Activated naive CD8-positive, alpha-beta T cell treated with anti-CD3 and anti-CD28 coated beads, Interleukin-2, amount 50 U/mL, for 16 hours (primary cell): ENCODE data around the gene OR2W3.

Experiments
- DNase-seq: peaks from one replicate; pipeline ENCODE4 v3.0.0-alpha.2; 2020; ENCODE audit warnings: low read depth, low spot score

The OR2W3 gene

DNA sequence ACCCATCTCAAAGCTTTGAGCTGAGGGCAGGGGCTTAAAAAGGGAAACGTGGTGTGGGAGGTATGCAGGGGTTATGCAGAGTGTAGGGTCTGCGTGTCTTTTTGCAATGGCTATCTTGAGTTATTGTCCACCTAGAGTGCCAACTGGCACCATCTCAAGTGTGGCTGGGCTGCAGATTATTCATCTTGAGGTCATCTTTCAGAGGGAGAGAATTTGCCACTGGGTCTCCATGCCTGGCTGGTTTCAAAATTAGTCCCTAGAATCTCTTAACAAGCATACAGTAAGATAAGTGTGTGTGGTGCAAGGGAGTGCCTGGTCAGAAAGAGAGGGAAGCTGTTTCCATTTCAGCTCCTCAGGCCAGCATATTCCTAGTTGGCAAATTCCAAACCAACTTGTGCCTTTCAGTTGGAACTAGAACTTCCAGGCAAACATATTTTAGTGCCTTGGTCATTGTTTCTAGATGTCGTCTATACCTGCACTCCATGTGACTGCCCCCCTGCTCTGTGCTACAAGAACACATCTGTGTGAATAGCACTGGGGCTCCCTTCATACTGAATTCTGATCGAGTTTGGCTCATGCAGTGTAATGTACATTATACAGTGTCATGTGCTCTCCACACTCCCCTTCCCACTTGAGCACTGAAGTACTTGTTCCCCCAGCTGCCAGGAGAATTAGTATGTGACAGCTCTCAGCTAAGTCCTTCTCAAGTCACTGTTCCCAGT lies 19.7 kb downstream of the OR2W3 start:
- no peak for DNase-seq

DNA sequence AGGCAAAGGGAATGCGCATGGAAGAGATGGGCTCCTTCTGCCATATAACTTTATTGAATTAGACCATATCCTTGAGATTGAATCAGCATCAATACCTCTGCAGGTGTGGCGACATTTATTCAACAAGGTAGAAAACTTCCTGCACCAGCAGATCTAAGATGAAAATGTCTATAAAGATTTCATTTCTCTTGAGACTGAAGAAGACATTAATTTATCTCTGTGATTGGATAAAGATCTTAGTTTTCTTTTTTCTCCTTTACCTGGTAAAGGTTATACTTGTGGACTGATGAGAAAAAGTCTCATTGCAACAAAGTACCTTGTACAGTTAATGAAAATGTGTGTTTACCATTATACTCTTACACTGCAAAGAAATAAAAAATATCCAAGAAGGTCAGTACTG lies 24.6 kb downstream of the OR2W3 start, which contains the start of gene OR2T8:
Gene OR2T8, plus strand, starts transcription at position 301 of the 400 bp plus-strand sequence. CDS start 766 bp downstream, outside the sequence.
- DNase-seq = no peak

DNA sequence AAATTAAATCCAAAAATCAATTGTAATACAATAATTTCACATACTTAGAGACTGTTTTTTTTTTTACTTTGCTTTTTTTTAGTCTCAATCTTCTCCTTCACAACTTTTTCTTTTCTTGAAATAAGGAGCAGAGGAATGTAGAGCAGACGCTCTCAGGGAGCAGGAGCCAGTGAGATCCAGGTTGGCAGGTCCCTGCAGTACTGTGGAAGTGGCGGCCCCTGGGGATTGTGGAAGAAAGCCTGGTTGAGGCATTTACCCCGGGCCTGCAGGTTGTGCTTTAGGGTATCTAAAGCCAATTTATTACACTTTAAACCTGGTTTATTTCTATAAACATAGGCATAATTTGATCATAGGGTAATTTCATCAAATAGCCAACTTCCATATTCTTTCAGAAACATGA lies 28.6 kb downstream of the OR2W3 start:
- DNase-seq = no peak

DNA sequence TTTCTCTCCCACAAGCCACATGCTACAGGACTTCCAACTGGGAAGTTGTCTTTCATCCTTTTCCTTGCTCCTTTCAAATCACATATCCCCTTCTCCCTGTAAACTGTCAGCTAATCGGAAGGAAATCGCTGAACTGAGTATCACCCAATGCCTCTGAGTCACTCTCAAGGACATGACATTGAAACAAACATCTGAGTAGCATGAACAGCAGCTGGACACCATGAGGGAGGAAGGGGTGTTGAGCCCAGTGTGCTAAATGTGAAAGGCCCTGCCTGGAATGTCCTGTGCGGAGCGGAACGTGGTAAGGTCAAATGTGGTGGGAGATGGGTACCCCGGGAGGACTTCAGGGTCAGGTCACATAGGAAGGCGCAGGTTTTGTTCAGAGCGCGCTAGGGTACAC lies 29.5 kb downstream of the OR2W3 start, which contains the start of gene OR2AJ1:
Gene OR2AJ1, plus strand, starts transcription at position 22 of the 400 bp plus-strand sequence. CDS start 8,880 bp downstream, outside the sequence.
- DNase-seq = no peak

DNA sequence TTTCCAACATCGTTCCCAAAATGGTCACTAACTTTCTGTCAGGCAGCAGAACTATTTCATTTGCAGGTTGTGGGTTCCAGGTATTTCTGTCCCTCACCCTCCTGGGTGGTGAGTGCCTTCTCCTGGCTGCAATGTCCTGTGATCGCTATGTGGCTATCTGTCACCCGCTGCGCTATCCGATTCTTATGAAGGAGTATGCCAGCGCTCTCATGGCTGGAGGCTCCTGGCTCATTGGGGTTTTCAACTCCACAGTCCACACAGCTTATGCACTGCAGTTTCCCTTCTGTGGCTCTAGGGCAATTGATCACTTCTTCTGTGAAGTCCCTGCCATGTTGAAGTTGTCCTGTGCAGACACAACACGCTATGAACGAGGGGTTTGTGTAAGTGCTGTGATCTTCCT lies 38.6 kb downstream of the OR2W3 start:
- no peak for DNase-seq

DNA sequence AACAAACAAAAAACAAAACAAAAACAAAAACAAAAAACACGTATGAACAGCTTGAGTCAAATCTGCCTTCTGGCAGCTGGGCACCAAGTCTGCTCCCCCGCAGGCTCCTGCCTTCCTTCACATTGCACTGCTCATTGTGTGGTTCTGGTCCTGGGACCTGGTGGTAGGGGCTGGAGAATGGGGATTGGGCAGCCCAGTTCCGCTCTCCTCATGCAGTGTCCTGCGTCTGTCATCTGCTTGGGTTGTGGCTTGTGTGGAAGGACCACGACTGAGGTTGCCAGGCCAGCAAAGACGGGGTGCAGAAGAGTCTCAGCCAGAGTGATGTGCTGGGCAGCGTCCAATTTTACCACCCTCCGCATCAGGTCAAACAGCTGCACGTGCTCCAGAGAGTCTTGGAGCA lies 40.4 kb downstream of the OR2W3 start:
- no peak for DNase-seq

DNA sequence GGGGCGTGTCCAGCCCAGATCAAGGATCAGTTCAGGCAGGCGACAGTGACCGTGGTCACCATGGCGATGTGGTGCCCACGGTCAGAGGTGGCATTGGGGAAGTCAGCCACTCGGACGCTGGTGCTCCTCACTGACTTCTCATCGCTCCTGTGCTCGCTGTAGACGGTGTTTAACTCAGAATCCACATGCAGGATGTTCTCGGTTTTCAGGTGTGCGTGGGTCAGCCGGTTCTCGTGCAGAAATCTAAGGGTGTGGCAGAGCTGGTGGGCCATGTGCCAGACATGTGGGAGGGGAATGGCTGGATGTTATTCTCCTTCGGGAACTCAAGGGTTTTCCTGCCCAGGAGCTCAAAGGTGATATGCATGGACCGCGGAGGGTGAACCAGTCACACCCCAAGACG lies 41.0 kb downstream of the OR2W3 start:
- no peak for DNase-seq

DNA sequence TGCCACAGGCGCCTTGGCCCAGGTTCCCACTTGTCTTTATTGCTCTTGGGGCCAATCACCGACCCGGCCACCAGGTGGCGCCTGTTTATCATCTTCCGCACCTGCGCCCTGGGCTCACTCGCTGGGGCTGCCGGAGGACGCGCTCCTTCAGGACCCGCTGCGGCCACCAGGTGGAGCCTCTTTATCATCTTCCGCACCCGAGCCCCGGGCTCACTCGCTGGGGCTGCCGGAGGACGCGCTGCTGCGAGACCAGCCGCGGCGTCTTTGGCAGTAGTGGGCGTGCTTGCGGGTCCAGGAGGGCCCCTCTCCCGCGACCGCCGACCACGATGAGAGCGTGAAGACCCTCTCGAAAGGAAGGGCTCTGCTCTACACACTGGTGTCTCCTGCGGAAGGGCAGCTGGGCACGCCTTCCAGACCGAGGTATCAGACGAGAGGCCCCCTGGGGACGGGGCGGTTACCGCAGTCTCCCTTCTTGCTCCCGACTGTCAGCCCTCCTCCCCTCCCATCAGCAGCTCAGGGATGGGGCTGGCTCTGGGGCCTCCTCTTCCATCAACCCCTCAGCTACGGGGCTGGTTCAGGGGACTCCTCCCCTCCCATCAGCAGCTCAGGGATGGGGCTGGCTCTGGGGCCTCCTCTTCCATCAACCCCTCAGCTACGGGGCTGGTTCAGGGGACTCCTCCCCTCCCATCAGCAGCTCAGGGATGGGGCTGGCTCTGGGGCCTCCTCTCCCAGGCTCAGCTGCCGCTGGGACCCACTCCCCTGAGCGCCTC lies 41.8 kb downstream of the OR2W3 start:
- peak; percentile 29 for DNase-seq

DNA sequence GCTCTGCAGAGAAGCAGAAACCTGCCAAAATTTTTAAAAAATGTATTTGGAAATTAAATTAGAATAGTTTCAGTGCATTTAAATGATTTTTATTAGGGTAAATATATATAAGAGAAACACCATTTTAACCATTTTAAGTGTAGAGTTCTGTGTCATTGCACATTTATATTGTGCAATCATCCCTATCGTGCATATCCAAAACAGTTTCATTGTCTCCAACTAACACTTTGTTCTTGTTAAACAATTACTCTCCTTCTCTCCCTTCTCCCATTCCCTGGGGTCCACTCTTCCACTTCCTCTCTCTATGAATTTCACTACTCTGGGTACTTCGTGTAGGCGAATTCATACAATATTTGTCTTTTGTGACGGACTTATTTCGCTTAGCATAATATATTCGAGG lies 47.2 kb downstream of the OR2W3 start:
- DNase-seq = no peak
